Ovary (tissue), 9 donors: ENCODE measurements around the gene PSMB3. TPM values are rescaled to one million over a fixed set of nuclear protein-coding genes. Genes with fewer than 3 reads are reported as not detected.

Source experiments
- DNase-seq, 5 donors: peaks; one replicate each; pipeline ENCODE4 v3.0.0-alpha.2; 2019 to 2020
- H3K27ac ChIP-seq, 2 donors: fragments of 200-600 bp; one replicate each; pipeline versions ENCODE4 v1.5.1 to v1.8.0; 2019 to 2022
- H3K27me3 ChIP-seq: fragments of 200-600 bp; one replicate; pipeline ENCODE4 v1.8.0; 2022
- H3K36me3 ChIP-seq: fragments of 200-600 bp; sonication (generic); one replicate; pipeline ENCODE4 v1.5.1; 2019
- H3K4me1 ChIP-seq: one replicate; pipeline ENCODE4 v1.8.1; 2013; ENCODE audit warnings: mild to moderate bottlenecking, moderate library complexity; ENCODE audit not compliant: insufficient read depth
- H3K4me3 ChIP-seq: fragments of 200-600 bp; sonication (generic); one replicate; pipeline ENCODE4 v1.5.1; 2017
- H3K9me3 ChIP-seq, 2 donors: fragments of 200-600 bp in 1 of 2; sonication (generic) in 1 of 2; one replicate each; pipeline versions ENCODE4 v1.5.1 to v1.8.1; 2013 to 2019; ENCODE audit warnings: mild to moderate bottlenecking in 1 of 2, moderate library complexity in 1 of 2
- CTCF ChIP-seq, 3 donors: fragments of 450-650 bp in 2 of 3; fragments of 200-600 bp in 1 of 3; IDR thresholded peaks; one replicate each; pipeline versions ENCODE4 v1.5.1 to v1.8.0; 2016 to 2022; ENCODE audit warnings: antibody characterized with exemption in 3 of 3, mild to moderate bottlenecking in 1 of 3
- EP300 ChIP-seq: sonication (generic); formaldehyde crosslinking; IDR thresholded peaks from one replicate; pipeline ENCODE4 v1.6.1; 2017; ENCODE audit warnings: antibody characterized with exemption
- POLR2A ChIP-seq: fragments of 450-650 bp; IDR thresholded peaks from one replicate; pipeline ENCODE4 v1.6.1; 2017; ENCODE audit warnings: antibody characterized with exemption, mild to moderate bottlenecking, moderate library complexity
- WGBS, 3 donors: extraction: QIAGEN DNeasy Blood & Tissue Kit in 1 of 3; methylation state at CpG; one replicate each; pipeline versions ENCODE4 v1.1.5 to v1.1.7; 2013 to 2017; 5-methylcytosine and 5-hydroxymethylcytosine counted together
- intact Hi-C, 4 donors: fragments of 100-400 bp; cut with DNase I; formaldehyde crosslinking; loops; one replicate each; pipeline versions ENCODE4 v1.11.0 to v1.15.1; 2022 to 2023
- polyA plus RNA-seq, 2 donors: library from polyadenylated mRNA; stranded (reverse); fragments of 200-250 nt in 1 of 2; fragments of 350-450 nt in 1 of 2; fragmentation: Illumina TruSeq in 1 of 2; extraction: RNeasy Lipid Tissue Mini Kit (QIAGEN cat#74804) in 1 of 2; gene quantifications; one replicate each; pipeline ENCODE4 v1.2.3, GENCODE V29; 2013 to 2014
- total RNA-seq, 7 donors: library from RNA; depleted of rRNA in 2 of 7; stranded (reverse); fragments of >200 nt in 2 of 7; fragmentation: NEBNext Ultra II Directional in 3 of 7; extraction: Animal tissue kit (Norgen Biotek cat#: 25700) in 3 of 7; gene quantifications; one replicate each; pipeline versions ENCODE4 v1.1.0 to v1.2.4, GENCODE V29; 2016 to 2023
- donor health status: DM: no; HTN: no; CAD: no; lungs with moderate emphysema.
- donor health status: DM: no; HTN: no; CAD: no.
- donor health status: Bipolar disorder and iron deficiency.
- donor health status: DM: yes; HTN: yes; CAD: no.
- donor health status: DM: no; HTN: no; CAD: no.
- donor health status: DM: yes; HTN: yes; CAD: no.

Gene PSMB3
- total and polyA plus RNA-seq, 9 donors, result 77.0 to 145 (median 103) TPM

- no peak for DNase-seq
- no peaks in the 10 kb centered on the region for H3K27me3 ChIP-seq
- H3K27ac ChIP-seq, result peak overlapping the region in 1 of 2 donors; percentile 16
- H3K36me3 ChIP-seq, result no peaks in the 10 kb centered on the region
- peaks cover 8% of the 10 kb centered on the region for H3K4me1 ChIP-seq
- 66 to 83% (median 76%) methylated on average over 5 of the region's 5 CpGs for WGBS, 3 donors
- H3K9me3 ChIP-seq, result no peaks in the 10 kb centered on the region
- TF ChIP-seq CTCF (IDR thresholded peaks at IDR 0.05), result no peak
- TF ChIP-seq POLR2A, result no peak
- TF ChIP-seq EP300, result no peak
- no peak overlapping the region for H3K4me3 ChIP-seq
- intact Hi-C loops, result no loop called here
These were observed 44.6 kb downstream of the PSMB3 start for GRCh38 chr17:38797158-38797490.

DNA sequence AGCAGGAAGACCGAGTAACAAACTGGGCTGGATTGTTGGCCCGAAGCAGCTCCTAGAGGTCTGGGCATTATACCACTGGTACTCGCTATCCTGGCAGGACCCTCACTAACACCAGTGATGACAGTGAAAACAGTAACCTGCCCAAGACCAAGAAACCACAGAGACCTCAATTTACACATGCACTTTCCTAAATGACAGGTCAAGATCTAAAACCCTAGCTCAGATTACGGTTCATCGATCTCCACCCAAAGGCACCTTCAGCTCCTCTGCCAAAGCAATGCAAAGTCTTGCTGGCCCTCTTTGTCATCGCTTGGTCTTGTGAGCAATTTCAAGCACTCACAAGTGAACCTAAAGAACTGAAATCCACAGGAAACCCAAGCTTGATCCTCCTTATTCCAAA lies 45.3 kb downstream of the PSMB3 start:
- no peak for DNase-seq
- no peak overlapping the region for H3K4me3 ChIP-seq
- TF ChIP-seq EP300 (no peak), POLR2A (no peak), CTCF (IDR thresholded peaks at IDR 0.05) (no peak)
- peaks cover 8% of the 10 kb centered on the region for H3K4me1 ChIP-seq
- H3K27ac ChIP-seq, result peak overlapping the region in 1 of 2 donors; percentile 16
- H3K36me3 ChIP-seq, result no peaks in the 10 kb centered on the region
- intact Hi-C loops, result no loop called here
- 75 to 82% (median 75%) methylated on average over 6 of the region's 6 CpGs for WGBS, 3 donors
- no peaks in the 10 kb centered on the region for H3K9me3 ChIP-seq
- H3K27me3 ChIP-seq, result no peaks in the 10 kb centered on the region

DNA sequence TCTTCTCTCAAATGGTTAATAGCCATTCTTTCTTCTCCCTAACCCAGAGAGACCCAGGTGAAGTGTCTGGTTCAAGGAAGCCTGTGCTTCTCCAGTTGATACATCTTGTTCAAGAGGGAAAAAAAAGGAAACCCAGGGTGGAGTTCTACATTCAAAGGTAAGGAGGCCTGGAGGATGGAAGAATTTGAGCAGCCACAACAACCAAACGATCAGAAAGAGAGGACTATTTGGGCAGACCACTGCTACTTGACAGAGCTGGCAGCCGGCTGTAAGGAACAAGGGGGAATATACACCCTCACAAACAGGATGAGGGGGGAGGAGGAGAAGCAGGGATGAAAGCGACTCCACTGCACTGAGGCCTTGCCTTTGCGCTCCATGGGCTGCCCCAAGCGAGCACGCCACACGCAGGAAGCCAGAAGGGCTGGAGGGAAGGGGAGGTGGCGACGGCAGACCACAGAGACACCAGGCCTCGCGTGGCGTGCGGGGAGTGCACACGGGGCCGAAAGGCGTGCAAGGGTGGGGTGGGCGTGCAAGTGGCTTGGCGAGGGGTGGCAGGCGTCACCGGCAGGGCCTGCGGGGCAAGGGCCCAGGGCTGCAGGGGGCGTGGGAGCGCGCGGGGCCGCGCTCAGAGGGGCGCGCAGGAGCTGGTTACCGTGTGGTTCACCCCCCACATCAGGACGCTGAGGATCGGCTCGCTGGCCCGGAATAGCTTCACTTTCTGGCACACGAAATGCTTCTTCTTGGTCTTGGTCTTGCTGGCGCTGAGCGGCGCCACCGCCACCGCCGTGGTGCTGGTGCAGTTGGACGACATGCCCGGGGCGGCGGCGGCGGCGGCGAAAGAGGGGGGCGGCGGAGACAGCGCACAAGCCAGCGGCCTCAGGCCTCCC lies 46.3 kb downstream of the PSMB3 start:
- intact Hi-C loops, result no loop called here

More for the DNA sequence above, 46.3 kb downstream of the PSMB3 start:
- H3K9me3 ChIP-seq, result no peaks in the 10 kb centered on the region
- H3K27me3 ChIP-seq, result no peaks in the 10 kb centered on the region
- DNase-seq, result peak in 1 of 5 donors; percentile 43
- no peaks in the 10 kb centered on the region for H3K36me3 ChIP-seq
- 0 to 1% (median 0%) methylated on average over 38 to 53 of the region's 53 CpGs for WGBS, 3 donors
- H3K27ac ChIP-seq, result peak overlapping the region; percentile 97 to 100
- TF ChIP-seq POLR2A (no peak), EP300 (no peak), CTCF (IDR thresholded peaks at IDR 0.05) (no peak)
- H3K4me3 ChIP-seq, result peak overlapping the region; percentile 98
- peaks cover 8% of the 10 kb centered on the region for H3K4me1 ChIP-seq
